Keratinocyte (primary cell): ENCODE results near the gene RAB23. TPM values are rescaled to one million over a fixed set of nuclear protein-coding genes. Genes with fewer than 3 reads are reported as not detected.

Experiments used
- DNase-seq: peaks from one replicate; pipeline ENCODE4 v3.0.0-alpha.2; 2011; ENCODE audit warnings: low read depth, missing footprints, low spot score
- FAIRE-seq: peaks from 2 replicates; lab custom pipeline; 2011; peaks lifted over from hg19 to GRCh38; lab: Jason Lieb, UNC
- H2AFZ ChIP-seq: 2 replicates; pipeline ENCODE4 v1.6.0; 2012; ENCODE audit warnings: low read length, control low read depth, inconsistent platforms; ENCODE audit not compliant: control insufficient read depth
- H3K27ac ChIP-seq: 2 replicates; pipeline ENCODE4 v1.5.1; 2011; ENCODE audit warnings: low read length; ENCODE audit not compliant: control insufficient read depth, insufficient read depth
- H3K27me3 ChIP-seq: 3 replicates; pipeline ENCODE4 v1.6.0; 2011; ENCODE audit warnings: low read length; ENCODE audit not compliant: control insufficient read depth, insufficient read depth; ENCODE audit errors: extremely low read depth
- H3K36me3 ChIP-seq, 2 experiments: 2 replicates in 1 of 2; 3 replicates in 1 of 2; pipeline ENCODE4 v1.5.1; 2011; ENCODE audit warnings: low read length in 2 of 2, mild to moderate bottlenecking in 1 of 2; ENCODE audit not compliant: control insufficient read depth in 2 of 2, insufficient read depth in 2 of 2; ENCODE audit errors: extremely low read depth in 1 of 2
- H3K4me1 ChIP-seq: 3 replicates; pipeline ENCODE4 v1.5.1; 2011; ENCODE audit warnings: low read length; ENCODE audit not compliant: control insufficient read depth, insufficient read depth; ENCODE audit errors: extremely low read depth
- H3K4me2 ChIP-seq: 3 replicates; pipeline ENCODE4 v1.6.0; 2011; ENCODE audit warnings: low read depth, low read length; ENCODE audit not compliant: control insufficient read depth, insufficient read depth; ENCODE audit errors: extremely low read depth
- H3K4me3 ChIP-seq, 3 experiments: fragments of 200-600 bp in 1 of 3; sonication (generic) in 1 of 3; 2 replicates in 2 of 3; 3 replicates in 1 of 3; pipeline ENCODE4 v1.5.1; 2011 to 2016; ENCODE audit warnings: low read length in 3 of 3, mild to moderate bottlenecking in 3 of 3, control low read depth in 2 of 3, inconsistent platforms in 1 of 3, low read depth in 1 of 3, mixed read lengths in 1 of 3, mixed run types in 1 of 3, moderate library complexity in 1 of 3; ENCODE audit not compliant: control insufficient read depth in 2 of 3, insufficient read depth in 2 of 3; ENCODE audit errors: extremely low read depth in 1 of 3
- H3K79me2 ChIP-seq: 2 replicates; pipeline ENCODE4 v1.6.0; 2012; ENCODE audit warnings: low read length; ENCODE audit not compliant: control insufficient read depth, insufficient read depth
- H3K9ac ChIP-seq: 3 replicates; pipeline ENCODE4 v1.6.0; 2011; ENCODE audit warnings: low read length; ENCODE audit not compliant: control insufficient read depth, insufficient read depth; ENCODE audit errors: extremely low read depth
- H3K9me1 ChIP-seq: 3 replicates; pipeline ENCODE4 v1.6.0; 2011; ENCODE audit warnings: low read length; ENCODE audit not compliant: control insufficient read depth, insufficient read depth; ENCODE audit errors: extremely low read depth
- H3K9me3 ChIP-seq: 2 replicates; pipeline ENCODE4 v1.5.1; 2012; ENCODE audit warnings: low read depth, low read length; ENCODE audit not compliant: control insufficient read depth
- H4K20me1 ChIP-seq: 3 replicates; pipeline ENCODE4 v1.6.0; 2011; ENCODE audit warnings: low read length; ENCODE audit not compliant: control insufficient read depth, insufficient read depth; ENCODE audit errors: extremely low read depth
- EZH2 ChIP-seq: IDR thresholded peaks from one replicate; pipeline ENCODE4 v1.6.1; 2012; ENCODE audit warnings: inconsistent platforms, mild to moderate bottlenecking, low read length, moderate library complexity
- dilution Hi-C: fragments of 300-500 bp; cut with MboI; formaldehyde crosslinking; loops from one replicate; pipeline ENCODE4 v1.7.0; 2020; ENCODE audit warnings: low sequenced_read_pairs; ENCODE audit not compliant: extremely low pct_ligation_motif_present
- polyA plus RNA-seq, 5 experiments: library from polyadenylated mRNA; depleted of rRNA in 3 of 5; stranded (reverse) in 3 of 5; stranded (forward) in 1 of 5; unstranded in 1 of 5; fragments of >200 nt; gene quantifications; 1 replicate in 1 of 5; 2 replicates in 3 of 5; 3 replicates in 1 of 5; pipeline versions ENCODE4 v1.2.1 to v1.2.3, GENCODE V29; 2011 to 2012; ENCODE audit warnings: missing spikeins in 2 of 5, low read depth in 1 of 5, low replicate concordance in 1 of 5
- TF ChIP-seq, protein P1 (sequence below), 3 experiments: IDR thresholded peaks in 1 of 3; conservative IDR thresholded peaks in 1 of 3; optimal IDR thresholded peaks in 1 of 3; 2 replicates in 2 of 3; 3 replicates in 1 of 3; pipeline versions ENCODE3 to v1.5.1; 2011; ENCODE audit warnings: low read length in 3 of 3, mild to moderate bottlenecking in 3 of 3, moderate library complexity in 2 of 3, control low read depth in 1 of 3, inconsistent platforms in 1 of 3; ENCODE audit not compliant: insufficient read depth in 2 of 3; ENCODE audit errors: extremely low read depth in 1 of 3

Gene RAB23
- polyA plus RNA-seq, 1 donor (not counting 4 experiments of a cell fraction or from before 2014, with no cell fraction given) = 14.6 TPM

DNA sequence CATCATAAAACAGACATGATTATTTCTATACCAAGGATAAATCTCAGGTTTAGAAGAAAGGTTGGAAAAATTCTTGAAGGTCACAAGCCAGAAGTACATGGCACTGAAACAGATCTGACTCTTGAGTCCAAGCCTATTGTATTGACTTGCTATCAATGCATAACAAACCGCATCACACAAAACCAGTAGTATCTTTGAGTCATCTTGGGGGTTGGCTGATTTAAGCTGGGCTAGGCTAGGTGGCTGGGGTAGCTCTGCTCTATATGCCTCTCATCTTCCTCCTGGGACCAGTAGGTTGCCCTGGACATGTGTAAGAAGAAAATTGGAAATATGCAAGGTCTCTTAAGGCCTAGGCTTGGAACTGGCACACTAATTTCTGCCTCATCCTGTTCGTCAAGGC lies 37.0 kb upstream of the RAB23 start:
- FAIRE-seq = no peak
- Histone ChIP-seq H3K27ac (no peak overlapping the region), H4K20me1 (no peaks in the 10 kb centered on the region), H3K4me1 (peaks cover 11% of the 10 kb centered on the region), H3K79me2 (no peaks in the 10 kb centered on the region), H3K9me3 (no peaks in the 10 kb centered on the region), H3K36me3 (no peaks in the 10 kb centered on the region), H3K9me1 (no peaks in the 10 kb centered on the region), H3K27me3 (no peaks in the 10 kb centered on the region), H3K9ac (no peak overlapping the region), H3K4me3 (no peak overlapping the region), H2AFZ (no peak overlapping the region), H3K4me2 (no peak overlapping the region)
- TF ChIP-seq, protein P1, sequence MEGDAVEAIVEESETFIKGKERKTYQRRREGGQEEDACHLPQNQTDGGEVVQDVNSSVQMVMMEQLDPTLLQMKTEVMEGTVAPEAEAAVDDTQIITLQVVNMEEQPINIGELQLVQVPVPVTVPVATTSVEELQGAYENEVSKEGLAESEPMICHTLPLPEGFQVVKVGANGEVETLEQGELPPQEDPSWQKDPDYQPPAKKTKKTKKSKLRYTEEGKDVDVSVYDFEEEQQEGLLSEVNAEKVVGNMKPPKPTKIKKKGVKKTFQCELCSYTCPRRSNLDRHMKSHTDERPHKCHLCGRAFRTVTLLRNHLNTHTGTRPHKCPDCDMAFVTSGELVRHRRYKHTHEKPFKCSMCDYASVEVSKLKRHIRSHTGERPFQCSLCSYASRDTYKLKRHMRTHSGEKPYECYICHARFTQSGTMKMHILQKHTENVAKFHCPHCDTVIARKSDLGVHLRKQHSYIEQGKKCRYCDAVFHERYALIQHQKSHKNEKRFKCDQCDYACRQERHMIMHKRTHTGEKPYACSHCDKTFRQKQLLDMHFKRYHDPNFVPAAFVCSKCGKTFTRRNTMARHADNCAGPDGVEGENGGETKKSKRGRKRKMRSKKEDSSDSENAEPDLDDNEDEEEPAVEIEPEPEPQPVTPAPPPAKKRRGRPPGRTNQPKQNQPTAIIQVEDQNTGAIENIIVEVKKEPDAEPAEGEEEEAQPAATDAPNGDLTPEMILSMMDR (optimal IDR thresholded peaks at IDR 0.05 in 1 of 3, IDR thresholded peaks at IDR 0.05 in 1 of 3, conservative IDR thresholded peaks at IDR 0.05 in 1 of 3; ENCODE audit: extremely low read depth in 1 of 3, insufficient read depth in 2 of 3, low read length in 3 of 3) = no peak
- no peak for TF ChIP-seq EZH2
- DNase-seq = no peak
- dilution Hi-C loops = no loop called here

DNA sequence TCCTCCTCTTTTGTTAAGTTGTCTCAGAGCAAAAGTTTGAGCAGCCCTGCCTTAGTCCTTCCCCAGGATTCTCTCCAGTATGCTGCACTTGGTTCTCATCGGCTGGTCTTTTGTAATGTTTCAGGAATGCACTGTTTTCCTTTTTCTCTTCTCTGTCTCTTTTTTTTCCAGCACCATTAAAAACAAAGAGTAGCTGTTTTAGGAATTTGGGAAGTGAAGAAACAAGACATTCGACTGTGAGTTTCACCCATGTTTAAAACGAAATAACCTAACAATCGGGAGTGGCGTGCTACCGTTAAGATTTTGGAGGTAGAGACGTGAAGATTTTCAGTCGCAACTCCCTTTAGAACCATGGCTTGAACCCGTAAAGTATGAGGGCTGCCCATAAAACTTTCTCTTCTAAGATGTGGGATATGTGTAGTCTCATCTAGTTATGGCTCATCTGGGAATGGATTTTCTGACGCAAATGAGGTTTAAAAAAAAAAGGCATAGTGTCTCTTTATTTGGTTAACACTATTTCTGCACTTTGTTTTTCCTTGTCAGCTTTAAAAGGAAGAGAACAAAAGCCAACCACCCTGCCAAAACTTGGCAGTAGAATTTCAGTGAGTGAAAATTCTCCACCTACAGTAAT lies 35.9 kb upstream of the RAB23 start:
- FAIRE-seq (peak; percentile 48), DNase-seq (no peak)
- no peak overlapping the region for H3K9ac ChIP-seq
- H3K27me3 ChIP-seq = no peaks in the 10 kb centered on the region
- H2AFZ ChIP-seq = no peak overlapping the region
- no peaks in the 10 kb centered on the region for H3K9me1 ChIP-seq
- no peak overlapping the region for H3K27ac ChIP-seq
- no peak overlapping the region for H3K4me2 ChIP-seq
- TF ChIP-seq, protein P1 (optimal IDR thresholded peaks at IDR 0.05 in 1 of 3, IDR thresholded peaks at IDR 0.05 in 1 of 3, conservative IDR thresholded peaks at IDR 0.05 in 1 of 3; ENCODE audit: extremely low read depth in 1 of 3, insufficient read depth in 2 of 3, low read length in 3 of 3) = no peak
- no peak for TF ChIP-seq EZH2
- no peaks in the 10 kb centered on the region for H3K36me3 ChIP-seq
- peaks cover 4% of the 10 kb centered on the region for H3K4me1 ChIP-seq
- dilution Hi-C loops = no loop called here
- no peaks in the 10 kb centered on the region for H3K79me2 ChIP-seq
- H4K20me1 ChIP-seq = no peaks in the 10 kb centered on the region
- H3K4me3 ChIP-seq = no peak overlapping the region
- H3K9me3 ChIP-seq = no peaks in the 10 kb centered on the region
